HepG2 (cell line): Measurements from ENCODE around the gene PRKCD. TPM values are rescaled to one million over a fixed set of nuclear protein-coding genes. Genes with fewer than 3 reads are reported as not detected.

Source experiments
- ASH2L ChIP-seq: fragments of 300-600, 200-600 bp; sonication (generic); IDR thresholded peaks from 2 replicates; pipeline ENCODE4 v1.7.0; 2017; ENCODE audit warnings: low read depth, mild to moderate bottlenecking, moderate library complexity, mixed read lengths, low read length; ENCODE audit not compliant: insufficient read length
- CERS6 ChIP-seq: sonication (generic); formaldehyde crosslinking; IDR thresholded peaks from 2 replicates; pipeline ENCODE4 v1.5.0; 2020; ENCODE audit warnings: missing genetic modification reagents
- FOXA3 ChIP-seq: IDR thresholded peaks from 2 replicates; pipeline ENCODE4 v1.6.1; 2016; ENCODE audit warnings: missing genetic modification reagents, missing compliant biosample characterization
- KDM1A ChIP-seq: IDR thresholded peaks from 2 replicates; pipeline ENCODE4 v1.6.1; 2016; ENCODE audit warnings: missing compliant biosample characterization
- MED13 ChIP-seq: sonication (generic); formaldehyde crosslinking; IDR thresholded peaks from 2 replicates; pipeline ENCODE4 v1.5.0; 2020; ENCODE audit warnings: missing genetic modification reagents
- PCBP2 ChIP-seq: fragments of 200-400 bp; formaldehyde crosslinking; optimal IDR thresholded peaks from 2 replicates; pipeline ENCODE3; 2018; ENCODE audit warnings: low read length, low read depth; ENCODE audit not compliant: poor library complexity, severe bottlenecking
- PHF21A ChIP-seq: sonication (generic); formaldehyde crosslinking; IDR thresholded peaks from 2 replicates; pipeline ENCODE4 v1.5.0; 2020; ENCODE audit warnings: mild to moderate bottlenecking, missing genetic modification reagents
- POGZ ChIP-seq: sonication (generic); formaldehyde crosslinking; IDR thresholded peaks from 2 replicates; pipeline ENCODE4 v1.4.0; 2020; ENCODE audit warnings: mild to moderate bottlenecking, missing genetic modification reagents
- POLR2G ChIP-seq: fragments of 200-400 bp; formaldehyde crosslinking; IDR thresholded peaks from 2 replicates; pipeline ENCODE4 v1.6.1; 2018; ENCODE audit warnings: mild to moderate bottlenecking, low read depth, low read length, moderate library complexity
- TP53 ChIP-seq: sonication (generic); formaldehyde crosslinking; conservative IDR thresholded peaks from 2 replicates; pipeline ENCODE4 v1.4.0; 2020; ENCODE audit warnings: missing genetic modification reagents
- TRIM24 ChIP-seq: sonication (generic); formaldehyde crosslinking; IDR thresholded peaks from 2 replicates; pipeline ENCODE4 v1.8.0; 2022; ENCODE audit warnings: mild to moderate bottlenecking, missing genetic modification reagents
- ZNF263 ChIP-seq: sonication (generic); formaldehyde crosslinking; IDR thresholded peaks from 2 replicates; pipeline ENCODE4 v1.4.0; 2020; ENCODE audit warnings: missing genetic modification reagents
- ZNF275 ChIP-seq: sonication (generic); formaldehyde crosslinking; IDR thresholded peaks from 2 replicates; pipeline ENCODE4 v1.8.0; 2022; ENCODE audit warnings: missing genetic modification reagents, mild to moderate bottlenecking, inconsistent platforms, borderline replicate concordance
- ZNF343 ChIP-seq: sonication (generic); formaldehyde crosslinking; IDR thresholded peaks from 2 replicates; pipeline ENCODE4 v1.4.0; 2020; ENCODE audit warnings: mild to moderate bottlenecking, missing genetic modification reagents
- ZNF597 ChIP-seq: sonication (generic); formaldehyde crosslinking; IDR thresholded peaks from 2 replicates; pipeline ENCODE4 v1.5.0; 2020; ENCODE audit warnings: missing genetic modification reagents
- ZNF747 ChIP-seq: sonication (generic); formaldehyde crosslinking; IDR thresholded peaks from 2 replicates; pipeline ENCODE4 v1.8.1; 2023; ENCODE audit warnings: missing genetic modification reagents, mild to moderate bottlenecking, borderline replicate concordance
- ZSCAN31 ChIP-seq: sonication (generic); formaldehyde crosslinking; IDR thresholded peaks from 2 replicates; pipeline ENCODE4 v1.5.0; 2020; ENCODE audit warnings: low read depth, mild to moderate bottlenecking, missing genetic modification reagents
- polyA plus RNA-seq, 8 experiments: library from polyadenylated mRNA; depleted of rRNA in 3 of 8; stranded (reverse) in 7 of 8; unstranded in 1 of 8; fragments of >200 nt; fragmentation: Illumina TruSeq in 4 of 8; extraction: Trizol in 4 of 8; gene quantifications; 2 replicates each; pipeline versions ENCODE4 v1.2.1 to v1.2.3, GENCODE V29; 2011 to 2016; ENCODE audit warnings: low read depth in 4 of 8, missing spikeins in 1 of 8, mixed read lengths in 1 of 8; ENCODE audit not compliant: insufficient read depth in 1 of 8
- total RNA-seq, 5 experiments: library from RNA; depleted of rRNA; stranded (reverse); fragments of >200 nt; fragmentation: Illumina TruSeq; extraction: Trizol; gene quantifications; 2 replicates each; pipeline ENCODE4 v1.2.3, GENCODE V29; 2016; ENCODE audit warnings: low read depth in 1 of 5
- TF ChIP-seq, protein P1 (sequence below): sonication (generic); formaldehyde crosslinking; IDR thresholded peaks from 2 replicates; pipeline ENCODE4 v1.8.0; 2022; ENCODE audit warnings: mild to moderate bottlenecking, missing genetic modification reagents, moderate library complexity
- TF ChIP-seq, protein P2 (sequence below): IDR thresholded peaks from 2 replicates; pipeline ENCODE4 v1.6.1; 2012; ENCODE audit warnings: inconsistent platforms
- TF ChIP-seq, protein P3 (sequence below): sonication (generic); formaldehyde crosslinking; IDR thresholded peaks from 2 replicates; pipeline ENCODE4 v1.4.0; 2020; ENCODE audit warnings: low read depth, missing genetic modification reagents
- TF ChIP-seq, protein P4 (sequence below): IDR thresholded peaks from 2 replicates; pipeline ENCODE4 v1.6.1; 2016; ENCODE audit warnings: mild to moderate bottlenecking, missing biosample characterization, missing genetic modification reagents

Gene PRKCD
- total and polyA plus RNA-seq, 2 of the 13 experiments (the other 11 are each of a cell fraction or from before 2014, with no cell fraction given), result 1.6 to 40.7 TPM

- TF ChIP-seq, protein P1, sequence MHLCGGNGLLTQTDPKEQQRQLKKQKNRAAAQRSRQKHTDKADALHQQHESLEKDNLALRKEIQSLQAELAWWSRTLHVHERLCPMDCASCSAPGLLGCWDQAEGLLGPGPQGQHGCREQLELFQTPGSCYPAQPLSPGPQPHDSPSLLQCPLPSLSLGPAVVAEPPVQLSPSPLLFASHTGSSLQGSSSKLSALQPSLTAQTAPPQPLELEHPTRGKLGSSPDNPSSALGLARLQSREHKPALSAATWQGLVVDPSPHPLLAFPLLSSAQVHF (CRISPR knock-in tag), result no peak
- TF ChIP-seq, protein P2, sequence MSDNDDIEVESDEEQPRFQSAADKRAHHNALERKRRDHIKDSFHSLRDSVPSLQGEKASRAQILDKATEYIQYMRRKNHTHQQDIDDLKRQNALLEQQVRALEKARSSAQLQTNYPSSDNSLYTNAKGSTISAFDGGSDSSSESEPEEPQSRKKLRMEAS, result peak; percentile 73
- TF ChIP-seq MED13 (CRISPR knock-in tag) (no peak), ZNF343 (CRISPR knock-in tag) (no peak), ZNF597 (CRISPR knock-in tag) (no peak), ZSCAN31 (CRISPR knock-in tag) (no peak), ZNF263 (CRISPR knock-in tag) (peak; percentile 76), ZNF275 (CRISPR knock-in tag) (no peak), CERS6 (no peak), ASH2L (no peak), FOXA3 (CRISPR knock-in tag) (no peak), ZNF747 (no peak), TP53 (CRISPR knock-in tag) (no peak), POGZ (no peak), TRIM24 (no peak), PHF21A (CRISPR knock-in tag) (no peak), KDM1A (CRISPR knock-in tag) (no peak), POLR2G (no peak), PCBP2 (no peak)
- TF ChIP-seq, protein P3, sequence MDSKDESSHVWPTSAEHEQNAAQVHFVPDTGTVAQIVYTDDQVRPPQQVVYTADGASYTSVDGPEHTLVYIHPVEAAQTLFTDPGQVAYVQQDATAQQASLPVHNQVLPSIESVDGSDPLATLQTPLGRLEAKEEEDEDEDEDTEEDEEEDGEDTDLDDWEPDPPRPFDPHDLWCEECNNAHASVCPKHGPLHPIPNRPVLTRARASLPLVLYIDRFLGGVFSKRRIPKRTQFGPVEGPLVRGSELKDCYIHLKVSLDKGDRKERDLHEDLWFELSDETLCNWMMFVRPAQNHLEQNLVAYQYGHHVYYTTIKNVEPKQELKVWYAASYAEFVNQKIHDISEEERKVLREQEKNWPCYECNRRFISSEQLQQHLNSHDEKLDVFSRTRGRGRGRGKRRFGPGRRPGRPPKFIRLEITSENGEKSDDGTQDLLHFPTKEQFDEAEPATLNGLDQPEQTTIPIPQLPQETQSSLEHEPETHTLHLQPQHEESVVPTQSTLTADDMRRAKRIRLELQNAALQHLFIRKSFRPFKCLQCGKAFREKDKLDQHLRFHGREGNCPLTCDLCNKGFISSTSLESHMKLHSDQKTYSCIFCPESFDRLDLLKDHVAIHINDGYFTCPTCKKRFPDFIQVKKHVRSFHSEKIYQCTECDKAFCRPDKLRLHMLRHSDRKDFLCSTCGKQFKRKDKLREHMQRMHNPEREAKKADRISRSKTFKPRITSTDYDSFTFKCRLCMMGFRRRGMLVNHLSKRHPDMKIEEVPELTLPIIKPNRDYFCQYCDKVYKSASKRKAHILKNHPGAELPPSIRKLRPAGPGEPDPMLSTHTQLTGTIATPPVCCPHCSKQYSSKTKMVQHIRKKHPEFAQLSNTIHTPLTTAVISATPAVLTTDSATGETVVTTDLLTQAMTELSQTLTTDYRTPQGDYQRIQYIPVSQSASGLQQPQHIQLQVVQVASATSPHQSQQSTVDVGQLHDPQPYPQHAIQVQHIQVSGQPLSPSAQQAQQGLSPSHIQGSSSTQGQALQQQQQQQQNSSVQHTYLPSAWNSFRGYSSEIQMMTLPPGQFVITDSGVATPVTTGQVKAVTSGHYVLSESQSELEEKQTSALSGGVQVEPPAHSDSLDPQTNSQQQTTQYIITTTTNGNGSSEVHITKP, result no peak
- TF ChIP-seq, protein P4, sequence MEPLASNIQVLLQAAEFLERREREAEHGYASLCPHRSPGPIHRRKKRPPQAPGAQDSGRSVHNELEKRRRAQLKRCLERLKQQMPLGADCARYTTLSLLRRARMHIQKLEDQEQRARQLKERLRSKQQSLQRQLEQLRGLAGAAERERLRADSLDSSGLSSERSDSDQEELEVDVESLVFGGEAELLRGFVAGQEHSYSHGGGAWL, result no peak
These were observed 34.9 kb downstream of the PRKCD start (continued) for GRCh38 chr3:53195602-53196574.
